PFSK-1 (cell line): ENCODE measurements around the gene TMIE.

ENCODE experiments used
- FOXP2 ChIP-seq: optimal IDR thresholded peaks from 2 replicates; pipeline ENCODE3; 2011; ENCODE audit warnings: borderline replicate concordance, control low read depth, inconsistent platforms; ENCODE audit not compliant: insufficient read depth; ENCODE audit errors: extremely low read length, extremely low read depth
- POLR2AphosphoS5 ChIP-seq: IDR thresholded peaks from 2 replicates; pipeline ENCODE4 v1.6.1; 2012; ENCODE audit warnings: low read depth, mild to moderate bottlenecking, control low read depth, low read length, moderate library complexity
- SIN3A ChIP-seq: IDR thresholded peaks from 2 replicates; pipeline ENCODE4 v1.6.1; 2012; ENCODE audit warnings: mild to moderate bottlenecking, low read length, moderate library complexity, borderline replicate concordance; ENCODE audit not compliant: insufficient read depth
- TAF1 ChIP-seq: IDR thresholded peaks from 2 replicates; pipeline ENCODE4 v1.6.1; 2012; ENCODE audit warnings: low read length, control low read depth, borderline replicate concordance; ENCODE audit not compliant: insufficient read depth
- TF ChIP-seq, protein P1 (sequence below), 2 experiments: IDR thresholded peaks; 2 replicates each; pipeline versions ENCODE4 v1.6.1 to v1.8.0; 2011 to 2012; ENCODE audit warnings: low read depth in 2 of 2, low read length in 2 of 2, control low read depth in 1 of 2, inconsistent platforms in 1 of 2, mild to moderate bottlenecking in 1 of 2, moderate library complexity in 1 of 2; ENCODE audit not compliant: insufficient read depth in 1 of 2

TMIE gene

DNA sequence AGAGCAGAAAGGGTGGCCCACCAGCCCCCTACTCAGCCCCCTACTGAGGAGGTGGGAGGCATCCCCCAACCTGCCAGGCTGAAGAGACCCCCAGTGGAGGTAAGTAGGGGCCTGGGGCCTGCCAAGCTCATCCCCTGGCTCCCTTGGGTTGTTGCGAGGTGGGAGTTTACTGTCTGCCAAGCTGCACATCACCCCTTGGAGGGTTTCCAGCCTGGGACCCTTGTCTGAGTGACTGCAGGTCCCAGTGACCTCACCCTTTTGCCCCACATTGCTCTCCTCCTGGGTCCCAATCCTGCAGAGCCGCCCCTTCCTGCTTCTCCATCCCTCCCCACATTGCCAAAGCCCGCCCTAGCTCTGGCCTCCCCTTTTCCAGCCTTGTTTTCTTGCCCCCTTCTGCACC is 6.7 kb upstream of the TMIE start:
- TF ChIP-seq POLR2AphosphoS5 (no peak), TAF1 (no peak), FOXP2 (no peak), SIN3A (no peak)
- TF ChIP-seq, protein P1, sequence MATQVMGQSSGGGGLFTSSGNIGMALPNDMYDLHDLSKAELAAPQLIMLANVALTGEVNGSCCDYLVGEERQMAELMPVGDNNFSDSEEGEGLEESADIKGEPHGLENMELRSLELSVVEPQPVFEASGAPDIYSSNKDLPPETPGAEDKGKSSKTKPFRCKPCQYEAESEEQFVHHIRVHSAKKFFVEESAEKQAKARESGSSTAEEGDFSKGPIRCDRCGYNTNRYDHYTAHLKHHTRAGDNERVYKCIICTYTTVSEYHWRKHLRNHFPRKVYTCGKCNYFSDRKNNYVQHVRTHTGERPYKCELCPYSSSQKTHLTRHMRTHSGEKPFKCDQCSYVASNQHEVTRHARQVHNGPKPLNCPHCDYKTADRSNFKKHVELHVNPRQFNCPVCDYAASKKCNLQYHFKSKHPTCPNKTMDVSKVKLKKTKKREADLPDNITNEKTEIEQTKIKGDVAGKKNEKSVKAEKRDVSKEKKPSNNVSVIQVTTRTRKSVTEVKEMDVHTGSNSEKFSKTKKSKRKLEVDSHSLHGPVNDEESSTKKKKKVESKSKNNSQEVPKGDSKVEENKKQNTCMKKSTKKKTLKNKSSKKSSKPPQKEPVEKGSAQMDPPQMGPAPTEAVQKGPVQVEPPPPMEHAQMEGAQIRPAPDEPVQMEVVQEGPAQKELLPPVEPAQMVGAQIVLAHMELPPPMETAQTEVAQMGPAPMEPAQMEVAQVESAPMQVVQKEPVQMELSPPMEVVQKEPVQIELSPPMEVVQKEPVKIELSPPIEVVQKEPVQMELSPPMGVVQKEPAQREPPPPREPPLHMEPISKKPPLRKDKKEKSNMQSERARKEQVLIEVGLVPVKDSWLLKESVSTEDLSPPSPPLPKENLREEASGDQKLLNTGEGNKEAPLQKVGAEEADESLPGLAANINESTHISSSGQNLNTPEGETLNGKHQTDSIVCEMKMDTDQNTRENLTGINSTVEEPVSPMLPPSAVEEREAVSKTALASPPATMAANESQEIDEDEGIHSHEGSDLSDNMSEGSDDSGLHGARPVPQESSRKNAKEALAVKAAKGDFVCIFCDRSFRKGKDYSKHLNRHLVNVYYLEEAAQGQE (IDR thresholded peaks at IDR 0.05; ENCODE audit: insufficient read depth in 1 of 2, low read depth in 2 of 2, low read length in 2 of 2), result no peak

DNA sequence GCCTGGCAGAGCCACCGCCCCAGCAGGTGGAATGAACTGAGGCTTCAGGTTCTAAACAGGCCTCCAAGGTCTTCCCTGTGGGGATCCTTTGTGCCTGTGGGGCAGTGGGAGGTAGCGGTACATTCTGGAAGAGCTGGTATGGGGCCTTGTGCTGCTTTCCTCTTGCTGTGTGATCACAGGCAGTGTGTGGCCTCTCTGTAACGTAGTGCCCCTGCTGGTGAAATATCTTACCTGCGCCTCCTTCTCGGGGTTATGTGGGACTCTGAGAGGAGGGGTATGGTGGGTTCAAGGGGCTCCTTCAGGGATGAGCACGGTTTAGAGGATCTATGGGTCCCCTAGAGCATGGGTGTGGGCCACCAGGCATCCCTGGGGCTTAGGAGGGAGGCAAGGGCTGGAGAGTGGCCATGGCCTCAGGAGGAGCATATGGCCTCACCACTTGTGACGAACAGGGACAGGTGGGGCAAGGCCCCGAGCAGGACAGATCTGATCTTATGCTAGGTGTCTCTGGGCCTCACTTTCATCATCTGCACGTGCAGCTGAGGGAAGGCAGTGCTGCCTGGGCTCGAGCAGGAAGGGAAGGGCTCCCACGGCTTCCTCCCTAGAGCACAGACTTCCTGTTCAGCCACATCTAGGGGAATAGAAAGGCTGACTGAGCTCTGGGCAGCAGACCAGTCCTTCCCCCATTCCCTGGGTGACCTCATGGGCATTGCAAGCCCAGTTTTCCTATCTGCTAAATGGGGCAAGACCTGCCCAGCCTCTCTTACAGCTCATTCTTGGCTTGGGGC is 5.8 kb upstream of the TMIE start:
- TF ChIP-seq SIN3A, result no peak
- no peak for TF ChIP-seq FOXP2
- no peak for TF ChIP-seq POLR2AphosphoS5
- TF ChIP-seq, protein P1 (IDR thresholded peaks at IDR 0.05; ENCODE audit: insufficient read depth in 1 of 2, low read depth in 2 of 2, low read length in 2 of 2), result no peak
- TF ChIP-seq TAF1, result no peak

DNA sequence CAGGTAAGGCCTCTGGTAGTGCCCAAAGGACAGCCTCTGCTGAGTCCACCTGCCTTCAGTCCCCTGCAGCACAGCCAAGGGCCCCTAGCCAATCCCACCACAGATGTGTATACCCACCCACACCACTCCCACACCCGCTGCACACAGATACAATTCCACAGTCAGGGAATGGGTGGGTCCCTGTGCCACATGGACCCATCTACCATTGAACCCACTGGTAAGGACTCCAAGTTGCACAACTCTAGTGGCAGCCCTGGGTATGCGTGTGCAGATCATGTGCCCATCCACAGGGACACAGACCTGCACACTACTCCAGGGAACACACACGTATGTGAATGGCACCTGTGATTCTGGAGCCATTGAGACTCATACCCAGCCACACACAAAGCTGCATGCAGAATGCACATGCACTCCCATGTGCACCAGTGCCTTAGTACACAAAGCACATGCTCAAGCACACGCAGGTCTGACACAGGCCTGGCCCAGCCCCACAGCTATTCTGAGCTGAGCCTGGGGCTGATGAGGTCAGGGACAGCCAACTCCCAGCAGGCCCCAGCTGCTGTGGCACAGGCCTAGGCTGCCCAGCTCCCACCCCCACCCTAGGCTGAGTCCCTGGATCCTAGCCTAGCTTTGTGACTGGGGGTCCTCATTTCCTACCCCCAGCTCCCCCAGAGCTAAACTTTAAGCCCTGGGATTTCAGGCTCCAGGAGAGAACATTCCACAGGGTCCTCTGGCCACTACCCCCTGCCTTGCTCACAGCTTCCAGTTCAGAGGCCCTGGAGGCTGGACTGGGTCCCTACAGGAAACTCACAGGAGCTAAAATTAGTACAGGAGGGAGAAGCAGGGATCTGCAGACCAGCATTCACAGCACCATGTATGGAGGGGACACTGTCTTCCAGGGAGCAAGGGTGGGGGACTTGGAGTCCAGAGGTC is 5.0 kb upstream of the TMIE start:
- TF ChIP-seq SIN3A, result no peak

GRCh38 chr3:46699676-46700523 is 1.3 kb upstream of the TMIE start:
- TF ChIP-seq FOXP2 (no peak), TAF1 (no peak), POLR2AphosphoS5 (no peak)

- TF ChIP-seq SIN3A, result no peak
- TF ChIP-seq, protein P1 (IDR thresholded peaks at IDR 0.05; ENCODE audit: insufficient read depth in 1 of 2, low read depth in 2 of 2, low read length in 2 of 2), result no peak
- no peak for TF ChIP-seq POLR2AphosphoS5
- TF ChIP-seq FOXP2, result no peak
- no peak for TF ChIP-seq TAF1
Observed at GRCh38 chr3:46700772-46701171, 420 bp upstream of the TMIE start.
